Fibroblast of skin of right quadriceps (primary cell): Measurements from ENCODE around the gene GSTA2.
A peak's percentile ranks its signal among the peaks of the same experiment; 100 is the strongest.
"Not testable (repeated sequence)": the region's sequence is repeated elsewhere in the genome, so short reads cannot be mapped to it uniquely, and the experiment has no call there.

Experiments
- DNase-seq: peaks from one replicate; pipeline ENCODE4 v3.0.0-alpha.2; 2013

Gene GSTA2

GRCh38 chr6:52724406-52725121, 38.7 kb downstream of the GSTA2 start:
- DNase-seq: peak; percentile 69

GRCh38 chr6:52724042-52724405, 39.3 kb downstream of the GSTA2 start:
- DNase-seq: peak; percentile 50

GRCh38 chr6:52720321-52720720, 43.0 kb downstream of the GSTA2 start:
- DNase-seq: no peak

- DNase-seq: no peak
Measured at GRCh38 chr6:52718550-52718949, 44.7 kb downstream of the GSTA2 start.

GRCh38 chr6:52714761-52715160, 48.5 kb downstream of the GSTA2 start:
- DNase-seq: not testable (repeated sequence)

GRCh38 chr6:52712136-52712535, 51.1 kb downstream of the GSTA2 start:
- no peak for DNase-seq

- no peak for DNase-seq
Measured at GRCh38 chr6:52707963-52708680, 55.2 kb downstream of the GSTA2 start.

- no peak for DNase-seq
Measured at GRCh38 chr6:52706001-52706400, 57.3 kb downstream of the GSTA2 start.

- not testable (repeated sequence) for DNase-seq
Measured at GRCh38 chr6:52704781-52705502, 58.3 kb downstream of the GSTA2 start.

- DNase-seq: no peak
Measured at GRCh38 chr6:52704060-52704459, 59.2 kb downstream of the GSTA2 start.
